Hematopoietic multipotent progenitor cell (in vitro differentiated cells): Measurements from ENCODE around the gene CTNS. TPM values are rescaled to one million over a fixed set of nuclear protein-coding genes. Genes with fewer than 3 reads are reported as not detected.

Experiments
- DNase-seq, 3 donors: peaks; one replicate each; pipeline ENCODE4 v3.0.0-alpha.2; 2011 to 2015; ENCODE audit warnings: low read depth in 2 of 3, low spot score in 2 of 3
- total RNA-seq: library from RNA; depleted of rRNA; stranded (reverse); fragments of >200 nt; gene quantifications from one replicate; pipeline ENCODE4 v1.2.3, GENCODE V29; 2012

The CTNS gene
- total RNA-seq: 19.1 TPM

- peak; percentile 80 to 97 (median 93) for DNase-seq
Measured at GRCh38 chr17:3636154-3636907, at the start of gene CTNS, which contains the start of gene SHPK. CTNS (plus strand) TSS chr17:3636760; CDS start chr17:3640207, 3,447 bp downstream. SHPK (minus strand) TSS chr17:3636250; CDS start chr17:3636219, 31 bp downstream.

DNA sequence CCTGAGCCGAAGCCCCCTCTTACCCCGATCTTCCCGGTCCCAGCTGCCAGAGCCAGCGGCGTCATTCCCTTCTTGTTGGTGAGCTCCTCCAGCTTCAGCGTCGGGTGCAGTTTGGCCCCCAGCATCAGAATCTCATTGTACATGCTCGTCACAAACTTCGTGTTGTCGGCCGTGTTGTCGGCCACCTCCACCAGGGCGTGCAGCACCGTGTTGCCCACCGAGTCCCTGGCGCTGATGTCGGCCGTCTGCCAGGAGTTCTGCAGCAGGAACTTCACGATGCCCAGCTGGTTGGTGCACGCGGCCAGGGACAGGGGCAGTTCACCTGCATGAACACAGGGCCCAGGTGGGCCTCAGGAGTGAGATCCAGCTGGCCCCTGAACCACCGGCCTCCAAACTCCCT, 46.8 kb upstream of the CTNS start:
- DNase-seq: no peak

DNA sequence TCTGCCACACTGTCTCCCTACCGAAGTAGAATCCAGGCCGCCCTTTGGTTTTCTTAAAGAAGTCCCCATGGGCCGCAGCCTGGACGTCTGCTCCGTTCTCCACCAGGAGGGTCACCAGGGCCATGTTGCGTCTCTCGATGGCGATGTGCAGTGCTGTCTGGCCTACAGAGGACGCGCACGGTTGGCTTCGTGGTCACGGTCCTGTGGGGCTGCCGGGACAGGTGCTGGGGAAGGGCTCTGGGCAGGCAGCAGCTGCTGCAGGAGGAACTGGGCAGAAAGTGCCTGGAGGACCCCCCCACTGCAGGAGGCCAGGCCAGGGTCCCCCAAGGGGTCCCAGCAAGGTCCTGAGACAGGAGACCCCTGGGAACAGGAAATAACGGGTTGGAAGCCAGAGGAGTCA, 46.3 kb upstream of the CTNS start:
- DNase-seq: no peak

GRCh38 chr17:3590768-3591167, 45.8 kb upstream of the CTNS start:
- no peak for DNase-seq

GRCh38 chr17:3592216-3592860, 44.2 kb upstream of the CTNS start:
- no peak for DNase-seq

GRCh38 chr17:3593384-3593783, 43.2 kb upstream of the CTNS start:
- no peak for DNase-seq

DNA sequence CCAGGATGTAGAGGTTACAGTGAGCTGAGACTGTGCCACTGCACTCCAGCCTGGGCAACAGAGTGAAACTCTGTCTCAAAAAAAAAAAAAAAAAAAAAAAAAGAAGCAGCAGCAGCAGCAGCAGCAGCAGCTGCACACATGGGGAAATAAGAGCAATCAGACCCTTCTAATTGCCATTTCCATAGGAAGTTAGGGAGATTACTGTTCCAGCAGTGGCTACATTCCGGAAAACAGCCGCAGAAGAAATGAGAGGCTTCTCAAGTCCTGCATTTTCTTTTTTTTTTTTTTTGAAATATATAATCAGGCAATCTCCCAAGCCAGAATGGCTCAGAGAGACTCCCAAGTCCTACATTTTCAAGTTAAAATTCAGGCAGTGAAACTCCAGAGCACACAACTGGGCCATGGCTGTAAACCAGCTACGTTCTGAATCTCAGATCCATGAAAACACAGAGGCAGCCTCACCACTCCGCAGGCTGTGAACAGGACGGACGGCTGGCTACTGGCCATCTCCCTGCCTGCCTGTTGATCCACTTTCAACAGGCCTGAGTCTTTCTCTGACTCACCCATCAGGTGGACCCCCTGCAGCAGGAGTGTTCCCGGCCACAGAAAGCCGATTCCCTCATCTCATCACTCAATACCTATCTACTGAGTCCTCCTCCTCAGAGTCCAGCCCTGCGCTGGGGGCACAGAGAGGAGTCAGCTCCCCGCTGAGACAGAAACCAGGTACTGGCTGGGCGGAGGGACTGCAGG, 42.3 kb upstream of the CTNS start:
- no peak for DNase-seq

DNA sequence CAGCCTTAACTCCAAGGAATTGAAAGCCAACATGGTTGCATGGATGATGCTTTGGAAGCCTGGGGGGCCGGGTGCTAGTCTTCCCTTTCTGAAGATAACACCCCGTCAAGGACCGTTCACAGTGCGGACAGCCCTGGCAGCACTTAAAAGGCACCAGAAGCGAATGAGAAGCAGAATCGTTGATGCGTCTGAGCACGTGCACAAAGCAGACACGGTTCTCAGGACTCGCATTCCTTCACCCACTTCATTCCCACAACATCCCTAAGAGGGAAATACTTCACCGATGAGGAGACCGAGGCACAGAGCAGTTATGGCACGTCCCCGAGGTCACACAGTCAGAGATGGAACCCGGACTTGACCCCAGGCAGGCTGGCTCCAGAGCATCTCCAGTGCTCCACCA, 41.6 kb upstream of the CTNS start:
- no peak for DNase-seq

- DNase-seq: no peak
Measured at GRCh38 chr17:3596804-3597464, 39.6 kb upstream of the CTNS start.

DNA sequence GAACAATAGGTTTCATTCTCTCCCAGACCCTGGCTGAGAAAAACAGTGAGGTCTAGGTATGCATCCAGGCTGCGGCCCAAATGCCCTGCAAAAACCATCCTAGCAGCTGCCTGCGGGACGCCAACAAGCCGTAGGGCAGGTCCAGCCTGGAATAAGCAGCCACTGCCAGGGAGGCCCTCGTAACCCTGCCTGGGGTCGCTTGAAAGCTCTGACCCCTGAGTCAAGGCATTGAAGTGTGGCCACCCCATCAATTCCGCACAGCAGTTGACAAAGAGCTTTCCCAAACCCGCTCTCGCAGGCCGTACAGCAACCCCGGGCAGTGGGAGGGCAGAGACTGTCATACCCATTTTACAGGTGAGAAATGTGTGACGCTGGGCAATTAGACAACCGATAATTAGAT, 38.5 kb upstream of the CTNS start:
- DNase-seq: no peak

GRCh38 chr17:3600529-3601205, 35.9 kb upstream of the CTNS start:
- DNase-seq: no peak

GRCh38 chr17:3602499-3602898, 34.1 kb upstream of the CTNS start:
- peak in 2 of 3 donors; percentile 9 to 32 for DNase-seq

DNA sequence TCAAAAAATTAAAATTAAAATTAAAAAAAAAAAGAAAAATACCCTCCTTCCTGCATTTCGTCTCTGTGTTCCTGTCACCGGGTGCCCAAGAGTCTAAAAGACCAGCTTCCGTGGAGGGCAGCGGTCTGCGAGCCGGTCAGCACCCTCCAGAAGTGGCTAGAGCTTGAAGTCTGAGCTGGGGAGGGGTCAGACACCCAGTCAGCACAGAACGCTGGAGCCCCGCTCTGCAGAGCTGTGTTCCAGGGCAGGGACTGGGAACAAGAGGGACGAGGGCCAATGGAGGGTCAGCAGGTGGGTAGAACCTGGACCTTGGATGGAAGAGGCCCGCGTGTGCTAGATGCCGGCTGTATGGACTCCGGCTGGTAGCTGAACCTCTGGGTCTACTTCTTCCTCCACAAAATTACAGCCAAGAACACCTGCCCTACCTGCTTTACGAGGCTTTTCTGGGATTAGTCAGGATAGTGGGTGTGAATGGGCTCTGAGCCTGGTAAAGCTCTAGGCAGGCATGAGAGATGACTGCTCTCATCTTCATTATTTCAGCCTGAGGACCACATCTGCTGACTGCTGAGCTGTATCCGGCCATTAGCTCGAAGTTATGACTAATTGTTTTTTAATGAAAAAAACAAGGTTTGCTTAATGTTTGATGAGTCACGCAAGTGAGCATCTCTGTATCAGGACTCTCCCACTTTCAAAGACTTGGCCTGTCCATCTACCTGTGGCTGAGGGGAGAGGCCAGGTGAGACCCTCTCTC, 33.3 kb upstream of the CTNS start:
- no peak for DNase-seq

- DNase-seq: no peak
Measured at GRCh38 chr17:3603870-3604259, 32.7 kb upstream of the CTNS start.

- no peak for DNase-seq
Measured at GRCh38 chr17:3609689-3610088, 26.9 kb upstream of the CTNS start.

GRCh38 chr17:3610523-3610922, 26.0 kb upstream of the CTNS start:
- no peak for DNase-seq

GRCh38 chr17:3613124-3613523, 23.4 kb upstream of the CTNS start:
- no peak for DNase-seq

GRCh38 chr17:3615160-3615870, 21.2 kb upstream of the CTNS start:
- no peak for DNase-seq

DNA sequence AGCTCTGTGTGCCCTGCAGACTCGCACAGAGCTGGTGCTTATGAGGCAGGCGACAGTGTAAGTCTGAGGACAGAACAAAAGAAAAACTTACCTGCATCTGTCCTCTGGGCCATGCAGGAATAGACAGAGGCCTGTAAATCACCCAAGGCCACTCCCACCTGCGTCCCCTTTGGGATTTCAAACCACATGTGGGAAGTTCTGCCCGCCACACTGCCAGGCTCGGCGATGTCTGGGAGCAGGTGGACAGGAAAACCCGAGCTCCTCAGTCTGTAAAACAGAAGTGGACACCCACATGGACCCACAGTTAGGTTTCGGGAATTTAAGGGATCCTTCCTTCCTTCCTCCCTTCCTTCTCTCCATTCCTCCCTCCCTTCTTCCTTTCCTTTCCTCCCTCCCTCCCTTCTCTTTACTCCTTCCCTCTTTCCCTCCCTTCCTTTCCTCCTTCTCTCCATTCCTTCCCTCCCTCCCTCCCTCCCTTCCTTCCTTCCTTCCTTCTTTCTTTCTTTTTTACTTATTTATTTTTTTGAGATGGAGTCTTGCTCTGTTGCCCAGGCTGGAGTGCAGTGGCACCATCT, 15.3 kb upstream of the CTNS start:
- DNase-seq: no peak
